Left lobe of liver (tissue), 2 donors: Measurements from ENCODE around the gene GRIN1. TPM values are rescaled to one million over a fixed set of nuclear protein-coding genes. Genes with fewer than 3 reads are reported as not detected.
A peak's percentile ranks its signal among the peaks of the same experiment; 100 is the strongest.

ENCODE experiments used
- ATAC-seq: fragments of 200-7000 bp; cut with Tn5 transposase; one replicate; pipeline ENCODE4 v1.9.1; 2020; ENCODE audit warnings: mild to moderate bottlenecking, moderate library complexity
- DNase-seq: peaks from one replicate; pipeline ENCODE4 v3.0.0-alpha.2; 2020; ENCODE audit warnings: low spot score
- total RNA-seq: library from RNA; stranded (reverse); gene quantifications from one replicate; pipeline ENCODE4 v1.2.1, GENCODE V29; 2021
- donor health status: DM: no; HTN: no; CAD: no; lungs with moderate emphysema.
- donor health status: DM: no; HTN: yes; CAD: no.

Gene GRIN1
- total RNA-seq, 1 donor from 2014 or later: not detected

GRCh38 chr9:137173796-137174664 is 35.1 kb downstream of the GRIN1 start:
- DNase-seq (no peak), ATAC-seq (peak; percentile 4)

GRCh38 chr9:137174722-137175293 is 35.9 kb downstream of the GRIN1 start:
- no peak for DNase-seq
- ATAC-seq: no peak

DNA sequence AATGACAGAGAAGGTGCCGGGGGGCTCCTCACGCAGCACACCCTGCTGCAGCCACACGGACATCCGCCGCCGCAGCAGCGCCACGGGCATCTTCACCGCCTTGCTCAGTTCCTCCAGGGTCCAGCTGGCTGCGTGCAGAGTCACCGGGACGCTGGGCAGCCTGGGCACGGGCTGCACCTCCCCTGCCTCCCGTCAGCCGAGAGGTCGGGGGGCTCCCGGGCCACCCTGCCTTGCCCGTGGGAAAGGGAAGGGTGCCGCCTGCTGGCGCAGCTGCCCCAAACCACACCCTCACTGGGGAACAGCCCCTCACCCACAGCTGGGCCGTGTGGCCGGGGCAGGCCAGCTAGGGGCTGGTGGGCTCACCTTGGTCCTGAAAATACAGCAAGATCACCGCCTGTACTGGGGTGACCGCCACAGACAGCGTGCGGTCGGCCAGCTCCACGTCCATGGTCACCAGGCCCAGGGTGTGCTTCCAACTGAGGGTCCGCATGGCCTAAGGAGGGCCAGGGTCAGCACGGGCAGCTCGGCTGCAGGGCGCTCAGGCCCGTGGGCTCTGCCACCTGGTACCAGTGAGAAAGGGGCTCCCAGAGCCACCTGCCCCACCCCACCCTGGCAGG is 36.5 kb downstream of the GRIN1 start:
- ATAC-seq: no peak
- DNase-seq: no peak

DNA sequence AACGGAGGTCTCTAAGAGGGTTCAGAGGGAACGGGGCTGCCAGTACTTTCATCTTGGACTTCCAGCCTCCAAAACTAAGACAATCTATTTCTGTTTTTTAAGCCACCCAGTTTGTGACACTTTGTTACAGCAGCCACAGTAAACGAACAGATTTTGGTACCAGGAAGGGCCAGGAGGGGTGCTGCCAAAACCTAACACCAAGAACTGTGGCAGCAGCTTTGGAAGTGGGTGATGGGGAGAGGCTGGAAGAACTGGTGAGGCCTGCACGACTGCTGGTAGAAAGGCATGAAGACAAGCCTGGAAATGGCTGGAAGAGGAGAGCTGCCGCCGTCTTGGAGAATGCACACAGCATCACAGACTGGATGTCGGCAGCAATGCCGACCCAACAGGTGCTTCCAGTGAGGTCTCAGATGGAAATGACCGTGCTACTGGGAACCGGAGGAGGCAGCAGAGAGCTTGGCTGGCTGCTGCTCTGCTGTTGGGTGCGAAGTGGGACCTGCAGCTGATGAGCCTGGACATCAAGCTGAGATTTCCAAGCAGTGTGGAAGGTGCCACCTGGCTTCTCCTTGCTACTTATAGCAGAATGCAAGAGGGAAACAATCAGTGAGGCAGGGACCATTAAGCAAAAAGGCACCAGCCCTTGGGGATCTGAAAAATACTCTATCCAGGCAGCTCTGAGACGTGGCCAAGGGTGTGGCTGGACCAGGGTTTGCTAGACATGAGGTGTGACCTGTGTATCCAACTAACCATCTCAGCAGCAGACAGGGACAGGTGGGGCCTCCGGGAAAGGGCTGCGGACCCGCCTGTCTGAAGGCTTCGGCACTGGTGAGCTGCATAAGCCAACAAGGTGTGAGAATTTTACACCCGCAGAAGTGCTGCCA is 37.6 kb downstream of the GRIN1 start:
- ATAC-seq (peak; percentile 81), DNase-seq (no peak)

- DNase-seq: no peak
- ATAC-seq: no peak
Observed at GRCh38 chr9:137178201-137178938, 39.4 kb downstream of the GRIN1 start.

GRCh38 chr9:137178939-137179630 is 40.1 kb downstream of the GRIN1 start:
- DNase-seq (no peak), ATAC-seq (no peak)

- ATAC-seq (no peak), DNase-seq (no peak)
Observed at GRCh38 chr9:137179761-137180160, 40.8 kb downstream of the GRIN1 start.

DNA sequence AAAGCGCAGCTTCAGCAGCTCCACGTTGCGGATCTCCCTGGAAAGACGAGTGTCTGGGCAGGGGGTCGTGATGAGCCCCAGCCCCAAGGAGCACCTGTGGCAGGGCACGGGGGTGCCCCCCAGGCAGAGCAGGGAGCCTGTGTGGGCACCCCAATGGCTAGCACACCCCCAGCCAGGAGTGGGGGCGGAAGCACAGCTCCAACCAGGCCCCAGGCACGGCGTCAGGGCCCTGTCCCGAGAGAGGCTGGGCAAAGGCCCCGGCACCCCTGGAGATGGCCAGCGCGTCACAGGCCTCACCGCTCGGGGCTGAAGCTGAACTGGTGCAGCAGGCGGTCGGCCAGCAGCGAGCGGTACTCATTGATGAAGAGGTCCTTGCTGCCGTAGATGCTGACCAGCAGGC is 41.5 kb downstream of the GRIN1 start:
- no peak for ATAC-seq
- no peak for DNase-seq

GRCh38 chr9:137181680-137182079 is 42.7 kb downstream of the GRIN1 start:
- DNase-seq: no peak

DNA sequence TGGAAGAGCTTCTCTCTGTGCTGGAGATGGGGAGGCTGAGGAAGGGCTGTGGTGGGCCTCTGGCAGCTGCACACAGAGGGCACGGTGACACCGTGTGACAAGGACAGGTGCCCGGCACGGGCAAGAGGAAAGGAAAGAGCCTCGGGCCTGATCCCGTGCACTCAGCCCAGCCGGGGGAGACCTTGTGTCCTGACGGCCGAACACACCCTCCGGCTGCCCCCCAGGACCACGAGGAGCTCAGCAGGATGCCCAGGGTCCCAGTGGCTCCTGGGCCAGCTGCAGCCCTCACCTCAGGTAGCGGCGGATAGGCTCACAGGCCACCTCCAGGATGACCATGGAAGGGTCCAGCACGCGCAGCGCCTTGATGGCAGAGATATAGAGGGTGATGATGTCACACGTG is 43.9 kb downstream of the GRIN1 start:
- DNase-seq (no peak), ATAC-seq (no peak)

More at GRCh38 chr9:137181680-137182079, 42.7 kb downstream of the GRIN1 start:
- ATAC-seq: no peak

GRCh38 chr9:137183980-137184595 is 45.1 kb downstream of the GRIN1 start:
- no peak for ATAC-seq
- no peak for DNase-seq

- ATAC-seq (no peak), DNase-seq (no peak)
Observed at GRCh38 chr9:137184881-137185660, 46.1 kb downstream of the GRIN1 start.

DNA sequence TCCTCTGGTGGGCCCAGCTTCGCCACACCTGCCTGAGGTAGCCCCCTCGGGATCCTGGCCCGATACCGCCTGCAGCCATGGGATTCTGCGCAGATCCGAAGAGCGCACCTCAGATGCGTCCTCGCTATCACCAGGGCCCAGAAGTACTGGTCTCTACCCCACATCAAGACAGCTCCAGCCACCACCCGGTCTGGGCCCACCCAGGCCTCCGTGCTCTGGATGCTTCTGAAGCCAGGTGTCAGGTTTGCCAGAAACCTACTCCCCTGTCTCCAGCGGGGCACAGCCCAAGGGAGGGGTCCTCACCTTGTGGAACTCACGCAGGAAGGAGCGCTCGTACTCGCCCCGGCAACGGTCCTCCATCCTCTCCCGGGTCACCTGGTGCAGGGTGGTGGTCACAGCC is 47.0 kb downstream of the GRIN1 start:
- DNase-seq: no peak
- ATAC-seq: no peak

DNA sequence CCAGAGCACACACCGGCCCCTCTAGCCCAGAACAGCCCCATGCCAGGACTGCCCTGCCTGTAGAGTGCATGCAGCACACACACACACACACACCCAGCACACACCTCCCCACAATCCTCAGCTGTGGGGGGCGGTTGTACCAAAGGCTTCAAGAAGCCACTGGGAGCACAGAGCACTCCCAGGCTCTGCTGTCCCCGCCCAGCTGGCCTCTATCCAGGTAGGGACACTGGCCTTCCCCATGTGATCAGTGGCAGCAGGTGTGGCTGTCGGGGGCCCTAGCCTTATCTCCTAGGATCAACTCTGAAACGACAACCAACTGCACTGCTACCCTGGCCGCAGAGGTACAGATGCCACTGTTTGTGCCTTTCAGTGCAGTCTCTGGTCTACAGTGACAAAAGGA is 47.4 kb downstream of the GRIN1 start:
- ATAC-seq (no peak), DNase-seq (peak; percentile 61)

DNA sequence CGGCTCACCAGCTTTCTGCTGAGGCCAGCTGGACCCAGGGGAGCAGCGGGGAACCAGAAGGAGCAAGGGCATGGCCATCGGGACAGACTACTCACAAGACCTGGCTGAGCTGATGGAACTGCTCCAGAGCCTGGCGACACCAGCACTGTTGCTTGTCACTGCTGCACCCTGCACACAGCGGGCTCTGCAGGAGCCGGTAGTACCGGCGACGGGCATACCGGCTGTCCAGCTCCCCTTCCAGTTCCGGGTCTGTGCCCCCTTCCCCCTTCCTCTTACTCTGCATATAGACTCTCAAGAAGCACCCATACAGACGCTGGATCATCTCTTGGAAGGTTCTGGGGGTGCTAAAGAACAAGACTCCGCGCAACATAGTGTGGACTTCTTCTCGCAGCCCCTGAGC is 48.4 kb downstream of the GRIN1 start:
- no peak for DNase-seq
- no peak for ATAC-seq

DNA sequence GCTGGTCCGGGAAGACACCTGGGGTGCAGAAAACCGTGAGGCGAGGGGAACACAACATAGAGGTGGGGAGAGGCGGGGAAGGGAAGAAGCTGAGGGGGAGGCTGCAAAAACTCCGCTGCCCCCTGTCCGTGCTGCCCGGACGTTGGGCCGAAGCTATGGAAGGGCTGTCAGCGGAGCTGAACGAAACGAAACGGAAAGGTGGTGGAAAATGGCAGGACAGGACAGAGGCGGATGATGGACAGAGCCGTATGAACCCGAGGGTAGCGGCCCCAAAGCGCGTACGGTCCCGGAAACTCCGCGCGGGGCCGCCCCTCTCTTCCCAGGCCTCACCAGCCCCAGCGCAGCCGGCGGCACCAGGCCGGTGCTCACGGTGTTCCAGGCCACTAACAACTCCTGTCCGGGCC is 49.1 kb downstream of the GRIN1 start:
- DNase-seq (no peak), ATAC-seq (no peak)

DNA sequence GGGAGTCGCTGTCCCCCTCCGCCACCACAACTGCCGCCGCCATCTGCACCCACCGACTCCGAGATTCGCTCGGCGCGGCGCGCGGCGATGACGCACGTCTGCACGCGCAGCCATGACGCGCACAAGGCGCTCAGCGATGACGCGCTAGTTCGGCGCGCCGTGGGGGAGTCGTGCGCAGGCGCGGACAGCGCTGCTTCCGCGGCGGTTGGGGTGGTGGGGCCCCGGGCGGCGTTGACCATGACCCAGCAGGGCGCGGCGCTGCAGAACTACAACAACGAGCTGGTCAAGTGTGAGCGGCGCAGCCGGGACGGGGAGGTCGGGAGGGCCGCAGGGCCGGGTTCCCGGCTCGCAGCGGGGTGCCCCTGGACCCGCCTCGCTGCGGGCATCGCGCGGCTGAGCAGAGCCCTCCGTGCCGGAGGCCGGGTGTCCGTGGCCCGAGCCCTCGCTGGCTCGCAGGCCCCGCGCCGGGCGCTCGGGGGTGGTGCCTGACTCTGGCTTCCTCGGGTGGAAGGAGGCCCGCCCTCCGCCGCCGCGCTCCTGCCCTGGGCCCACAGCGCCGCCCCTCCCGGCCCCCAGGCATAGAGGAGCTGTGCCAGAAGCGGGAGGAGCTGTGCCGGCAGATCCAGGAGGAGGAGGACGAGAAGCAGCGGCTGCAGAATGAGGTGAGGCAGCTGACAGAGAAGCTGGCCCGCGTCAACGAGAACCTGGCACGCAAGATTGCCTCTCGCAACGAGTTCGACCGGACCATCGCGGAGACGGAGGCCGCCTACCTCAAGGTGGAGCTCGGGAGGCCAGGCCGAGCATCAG is 49.7 kb downstream of the GRIN1 start, which contains the start of the genes ANAPC2 and SSNA1:
Gene ANAPC2 (minus strand): TSS at position 71 of the 807 bp plus-strand sequence. CDS start 28 bp downstream, at position 43.
Gene SSNA1 (plus strand): TSS at position 187 of the 807 bp plus-strand sequence. CDS start 51 bp downstream, at position 238.
- DNase-seq: peak; percentile 94
- peak; percentile 86 for ATAC-seq
